ENCODE measurements around the gene SLC44A4. TPM values are rescaled to one million over a fixed set of nuclear protein-coding genes. Genes with fewer than 3 reads are reported as not detected.

Gene SLC44A4
- total and polyA plus RNA-seq, 9 of the 15 experiments (the other 6 are each of a cell fraction or from before 2014, with no cell fraction given): 7.9 to 18.6 (median 11.2) TPM

DNA sequence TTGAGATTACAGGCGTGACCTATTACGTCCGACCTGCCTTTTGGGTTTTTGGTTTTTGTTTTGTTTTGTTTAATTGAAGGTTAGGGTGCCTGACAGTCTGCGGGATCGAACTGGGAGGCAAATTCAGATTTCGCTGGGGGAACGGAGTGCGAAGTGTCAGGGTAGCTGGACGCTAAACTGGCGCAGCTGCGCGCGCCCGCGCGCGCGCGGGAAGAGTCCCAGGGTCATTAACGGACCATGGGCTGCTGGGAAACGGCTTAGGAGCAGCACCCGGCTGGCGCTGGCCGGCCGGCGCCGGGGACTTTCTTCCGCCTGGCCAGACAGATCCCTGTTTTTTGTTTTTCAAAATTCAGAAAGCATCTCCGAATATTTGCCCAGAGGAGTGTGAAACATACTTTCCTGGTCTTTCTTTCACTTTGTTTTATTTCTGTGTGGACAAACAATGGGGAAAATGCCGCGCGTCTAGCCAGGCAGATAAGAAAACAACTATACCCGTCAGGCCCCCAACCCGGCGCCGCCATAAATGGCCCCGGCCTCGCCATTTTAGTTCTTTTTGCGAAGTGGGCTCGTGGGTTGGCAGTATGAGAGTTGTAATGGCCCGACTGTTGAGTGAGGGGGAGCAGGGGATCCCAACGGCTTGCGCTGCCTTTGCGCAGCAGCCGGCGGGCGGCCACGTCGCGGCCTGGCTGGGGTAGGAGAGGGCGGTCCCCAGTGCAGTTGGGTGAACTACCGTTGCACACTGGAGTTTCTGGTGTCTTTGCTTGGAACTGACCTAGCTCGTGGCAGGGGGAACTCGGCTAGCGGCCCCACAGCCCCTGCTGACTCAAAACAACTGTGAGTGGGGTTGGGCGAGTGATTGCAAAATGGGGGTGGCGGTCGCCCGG, 44.2 kb downstream of the SLC44A4 start (continued):
- TF ChIP-seq, protein P1, sequence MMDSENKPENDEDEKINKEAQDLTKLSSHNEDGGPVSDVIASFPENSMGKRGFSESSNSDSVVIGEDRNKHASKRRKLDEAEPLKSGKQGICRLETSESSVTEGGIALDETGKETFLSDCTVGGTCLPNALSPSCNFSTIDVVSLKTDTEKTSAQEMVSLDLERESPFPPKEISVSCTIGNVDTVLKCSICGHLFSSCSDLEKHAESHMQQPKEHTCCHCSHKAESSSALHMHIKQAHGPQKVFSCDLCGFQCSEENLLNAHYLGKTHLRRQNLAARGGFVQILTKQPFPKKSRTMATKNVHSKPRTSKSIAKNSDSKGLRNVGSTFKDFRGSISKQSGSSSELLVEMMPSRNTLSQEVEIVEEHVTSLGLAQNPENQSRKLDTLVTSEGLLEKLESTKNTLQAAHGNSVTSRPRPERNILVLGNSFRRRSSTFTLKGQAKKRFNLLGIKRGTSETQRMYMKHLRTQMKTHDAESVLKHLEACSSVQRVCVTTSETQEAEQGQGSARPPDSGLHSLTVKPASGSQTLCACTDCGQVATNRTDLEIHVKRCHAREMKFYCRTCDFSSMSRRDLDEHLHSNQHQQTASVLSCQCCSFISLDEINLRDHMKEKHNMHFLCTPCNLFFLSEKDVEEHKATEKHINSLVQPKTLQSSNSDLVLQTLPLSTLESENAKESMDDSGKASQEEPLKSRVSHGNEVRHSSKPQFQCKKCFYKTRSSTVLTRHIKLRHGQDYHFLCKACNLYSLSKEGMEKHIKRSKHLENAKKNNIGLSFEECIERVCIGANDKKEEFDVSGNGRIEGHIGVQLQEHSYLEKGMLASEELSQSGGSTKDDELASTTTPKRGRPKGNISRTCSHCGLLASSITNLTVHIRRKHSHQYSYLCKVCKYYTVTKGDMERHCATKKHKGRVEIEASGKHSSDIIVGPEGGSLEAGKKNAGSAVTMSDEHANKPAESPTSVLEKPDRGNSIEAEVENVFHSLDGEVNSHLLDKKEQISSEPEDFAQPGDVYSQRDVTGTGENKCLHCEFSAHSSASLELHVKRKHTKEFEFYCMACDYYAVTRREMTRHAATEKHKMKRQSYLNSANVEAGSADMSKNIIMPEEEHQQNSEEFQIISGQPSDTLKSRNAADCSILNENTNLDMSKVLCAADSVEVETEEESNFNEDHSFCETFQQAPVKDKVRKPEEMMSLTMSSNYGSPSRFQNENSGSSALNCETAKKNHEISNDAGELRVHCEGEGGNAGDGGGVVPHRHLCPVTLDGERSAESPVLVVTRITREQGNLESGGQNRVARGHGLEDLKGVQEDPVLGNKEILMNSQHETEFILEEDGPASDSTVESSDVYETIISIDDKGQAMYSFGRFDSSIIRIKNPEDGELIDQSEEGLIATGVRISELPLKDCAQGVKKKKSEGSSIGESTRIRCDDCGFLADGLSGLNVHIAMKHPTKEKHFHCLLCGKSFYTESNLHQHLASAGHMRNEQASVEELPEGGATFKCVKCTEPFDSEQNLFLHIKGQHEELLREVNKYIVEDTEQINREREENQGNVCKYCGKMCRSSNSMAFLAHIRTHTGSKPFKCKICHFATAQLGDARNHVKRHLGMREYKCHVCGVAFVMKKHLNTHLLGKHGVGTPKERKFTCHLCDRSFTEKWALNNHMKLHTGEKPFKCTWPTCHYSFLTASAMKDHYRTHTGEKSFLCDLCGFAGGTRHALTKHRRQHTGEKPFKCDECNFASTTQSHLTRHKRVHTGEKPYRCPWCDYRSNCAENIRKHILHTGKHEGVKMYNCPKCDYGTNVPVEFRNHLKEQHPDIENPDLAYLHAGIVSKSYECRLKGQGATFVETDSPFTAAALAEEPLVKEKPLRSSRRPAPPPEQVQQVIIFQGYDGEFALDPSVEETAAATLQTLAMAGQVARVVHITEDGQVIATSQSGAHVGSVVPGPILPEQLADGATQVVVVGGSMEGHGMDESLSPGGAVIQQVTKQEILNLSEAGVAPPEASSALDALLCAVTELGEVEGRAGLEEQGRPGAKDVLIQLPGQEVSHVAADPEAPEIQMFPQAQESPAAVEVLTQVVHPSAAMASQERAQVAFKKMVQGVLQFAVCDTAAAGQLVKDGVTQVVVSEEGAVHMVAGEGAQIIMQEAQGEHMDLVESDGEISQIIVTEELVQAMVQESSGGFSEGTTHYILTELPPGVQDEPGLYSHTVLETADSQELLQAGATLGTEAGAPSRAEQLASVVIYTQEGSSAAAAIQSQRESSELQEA (IDR thresholded peaks at IDR 0.05; ENCODE audit: low read depth): peak; percentile 4; the same call in 1 of the 2 replicates
- TF ChIP-seq LARP7 (IDR thresholded peaks at IDR 0.05): peak; percentile 99; the same call in 1 of the 2 replicates
- TF ChIP-seq, protein P2, sequence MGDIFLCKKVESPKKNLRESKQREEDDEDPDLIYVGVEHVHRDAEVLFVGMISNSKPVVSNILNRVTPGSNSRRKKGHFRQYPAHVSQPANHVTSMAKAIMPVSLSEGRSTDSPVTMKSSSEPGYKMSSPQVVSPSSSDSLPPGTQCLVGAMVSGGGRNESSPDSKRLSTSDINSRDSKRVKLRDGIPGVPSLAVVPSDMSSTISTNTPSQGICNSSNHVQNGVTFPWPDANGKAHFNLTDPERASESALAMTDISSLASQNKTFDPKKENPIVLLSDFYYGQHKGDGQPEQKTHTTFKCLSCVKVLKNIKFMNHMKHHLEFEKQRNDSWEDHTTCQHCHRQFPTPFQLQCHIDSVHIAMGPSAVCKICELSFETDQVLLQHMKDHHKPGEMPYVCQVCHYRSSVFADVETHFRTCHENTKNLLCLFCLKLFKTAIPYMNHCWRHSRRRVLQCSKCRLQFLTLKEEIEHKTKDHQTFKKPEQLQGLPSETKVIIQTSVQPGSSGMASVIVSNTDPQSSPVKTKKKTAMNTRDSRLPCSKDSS (IDR thresholded peaks at IDR 0.05; ENCODE audit: low read depth, partially characterized antibody): no peak
- TF ChIP-seq, protein P3, sequence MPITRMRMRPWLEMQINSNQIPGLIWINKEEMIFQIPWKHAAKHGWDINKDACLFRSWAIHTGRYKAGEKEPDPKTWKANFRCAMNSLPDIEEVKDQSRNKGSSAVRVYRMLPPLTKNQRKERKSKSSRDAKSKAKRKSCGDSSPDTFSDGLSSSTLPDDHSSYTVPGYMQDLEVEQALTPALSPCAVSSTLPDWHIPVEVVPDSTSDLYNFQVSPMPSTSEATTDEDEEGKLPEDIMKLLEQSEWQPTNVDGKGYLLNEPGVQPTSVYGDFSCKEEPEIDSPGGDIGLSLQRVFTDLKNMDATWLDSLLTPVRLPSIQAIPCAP (CRISPR knock-in tag; IDR thresholded peaks at IDR 0.05; ENCODE audit: borderline replicate concordance): 0 out of 2 replicates have a peak, but pooled peaks have one; percentile 88
- TF ChIP-seq, protein P4, sequence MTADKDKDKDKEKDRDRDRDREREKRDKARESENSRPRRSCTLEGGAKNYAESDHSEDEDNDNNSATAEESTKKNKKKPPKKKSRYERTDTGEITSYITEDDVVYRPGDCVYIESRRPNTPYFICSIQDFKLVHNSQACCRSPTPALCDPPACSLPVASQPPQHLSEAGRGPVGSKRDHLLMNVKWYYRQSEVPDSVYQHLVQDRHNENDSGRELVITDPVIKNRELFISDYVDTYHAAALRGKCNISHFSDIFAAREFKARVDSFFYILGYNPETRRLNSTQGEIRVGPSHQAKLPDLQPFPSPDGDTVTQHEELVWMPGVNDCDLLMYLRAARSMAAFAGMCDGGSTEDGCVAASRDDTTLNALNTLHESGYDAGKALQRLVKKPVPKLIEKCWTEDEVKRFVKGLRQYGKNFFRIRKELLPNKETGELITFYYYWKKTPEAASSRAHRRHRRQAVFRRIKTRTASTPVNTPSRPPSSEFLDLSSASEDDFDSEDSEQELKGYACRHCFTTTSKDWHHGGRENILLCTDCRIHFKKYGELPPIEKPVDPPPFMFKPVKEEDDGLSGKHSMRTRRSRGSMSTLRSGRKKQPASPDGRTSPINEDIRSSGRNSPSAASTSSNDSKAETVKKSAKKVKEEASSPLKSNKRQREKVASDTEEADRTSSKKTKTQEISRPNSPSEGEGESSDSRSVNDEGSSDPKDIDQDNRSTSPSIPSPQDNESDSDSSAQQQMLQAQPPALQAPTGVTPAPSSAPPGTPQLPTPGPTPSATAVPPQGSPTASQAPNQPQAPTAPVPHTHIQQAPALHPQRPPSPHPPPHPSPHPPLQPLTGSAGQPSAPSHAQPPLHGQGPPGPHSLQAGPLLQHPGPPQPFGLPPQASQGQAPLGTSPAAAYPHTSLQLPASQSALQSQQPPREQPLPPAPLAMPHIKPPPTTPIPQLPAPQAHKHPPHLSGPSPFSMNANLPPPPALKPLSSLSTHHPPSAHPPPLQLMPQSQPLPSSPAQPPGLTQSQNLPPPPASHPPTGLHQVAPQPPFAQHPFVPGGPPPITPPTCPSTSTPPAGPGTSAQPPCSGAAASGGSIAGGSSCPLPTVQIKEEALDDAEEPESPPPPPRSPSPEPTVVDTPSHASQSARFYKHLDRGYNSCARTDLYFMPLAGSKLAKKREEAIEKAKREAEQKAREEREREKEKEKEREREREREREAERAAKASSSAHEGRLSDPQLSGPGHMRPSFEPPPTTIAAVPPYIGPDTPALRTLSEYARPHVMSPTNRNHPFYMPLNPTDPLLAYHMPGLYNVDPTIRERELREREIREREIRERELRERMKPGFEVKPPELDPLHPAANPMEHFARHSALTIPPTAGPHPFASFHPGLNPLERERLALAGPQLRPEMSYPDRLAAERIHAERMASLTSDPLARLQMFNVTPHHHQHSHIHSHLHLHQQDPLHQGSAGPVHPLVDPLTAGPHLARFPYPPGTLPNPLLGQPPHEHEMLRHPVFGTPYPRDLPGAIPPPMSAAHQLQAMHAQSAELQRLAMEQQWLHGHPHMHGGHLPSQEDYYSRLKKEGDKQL (CRISPR knock-in tag; IDR thresholded peaks at IDR 0.05; ENCODE audit: borderline replicate concordance): peak; percentile 47; the same call in 1 of the 2 replicates
- peak; percentile 45; the same call in 1 of the 2 replicates for TF ChIP-seq BHLHE40 (IDR thresholded peaks at IDR 0.05; ENCODE audit: low read length)
- TF ChIP-seq CBX8 (IDR thresholded peaks at IDR 0.05; ENCODE audit: borderline replicate concordance, extremely low read depth, low read depth, low read length, poor library complexity, severe bottlenecking): no peak
- peak; percentile 94 for TF ChIP-seq CBFB (CRISPR knock-in tag; IDR thresholded peaks at IDR 0.05)
- TF ChIP-seq ZBTB17 (CRISPR knock-in tag; IDR thresholded peaks at IDR 0.05): peak; percentile 90
